NCI-H510A treated with DMSO at 0.1 percent for 48 hours (cell line): ENCODE results near the gene ABCC4.
"Not testable (repeated sequence)": the region's sequence is repeated elsewhere in the genome, so short reads cannot be mapped to it uniquely, and the experiment has no call there.

Experiments used
- DNase-seq: peaks from one replicate; lab custom pipeline; 2025; lab: John Stamatoyannopoulos, UW

ABCC4 gene

GRCh38 chr13:95228130-95228529 lies 73.1 kb downstream of the ABCC4 start:
- no peak for DNase-seq

- DNase-seq, result no peak
Measured at GRCh38 chr13:95226932-95227695, 74.1 kb downstream of the ABCC4 start.

- DNase-seq, result no peak
Measured at GRCh38 chr13:95226476-95226875, 74.8 kb downstream of the ABCC4 start.

- DNase-seq, result no peak
Measured at GRCh38 chr13:95226050-95226449, 75.2 kb downstream of the ABCC4 start.

GRCh38 chr13:95224064-95224463 lies 77.2 kb downstream of the ABCC4 start:
- DNase-seq, result no peak

- DNase-seq, result no peak
Measured at GRCh38 chr13:95222733-95223018, 78.6 kb downstream of the ABCC4 start.

- DNase-seq, result no peak
Measured at GRCh38 chr13:95221971-95222732, 79.1 kb downstream of the ABCC4 start.

- no peak for DNase-seq
Measured at GRCh38 chr13:95220611-95221010, 80.6 kb downstream of the ABCC4 start.

- DNase-seq, result no peak
Measured at GRCh38 chr13:95217920-95218830, 83.1 kb downstream of the ABCC4 start.

GRCh38 chr13:95216182-95216581 lies 85.1 kb downstream of the ABCC4 start:
- DNase-seq, result no peak

- no peak for DNase-seq
Measured at GRCh38 chr13:95212983-95213850, 88.0 kb downstream of the ABCC4 start.

- no peak for DNase-seq
Measured at GRCh38 chr13:95209109-95209508, 92.1 kb downstream of the ABCC4 start.

- no peak for DNase-seq
Measured at GRCh38 chr13:95207769-95208366, 93.4 kb downstream of the ABCC4 start.

- no peak for DNase-seq
Measured at GRCh38 chr13:95206116-95206515, 95.1 kb downstream of the ABCC4 start.

GRCh38 chr13:95204231-95204765 lies 97.0 kb downstream of the ABCC4 start:
- DNase-seq, result no peak

- DNase-seq, result no peak
Measured at GRCh38 chr13:95201814-95202651, 99.2 kb downstream of the ABCC4 start.

GRCh38 chr13:95200386-95200957 lies 100.8 kb downstream of the ABCC4 start:
- not testable (repeated sequence) for DNase-seq

- DNase-seq, result no peak
Measured at GRCh38 chr13:95199896-95200295, 101.4 kb downstream of the ABCC4 start.

GRCh38 chr13:95198606-95199005 lies 102.6 kb downstream of the ABCC4 start:
- not testable (repeated sequence) for DNase-seq

GRCh38 chr13:95197548-95197947 lies 103.7 kb downstream of the ABCC4 start:
- DNase-seq, result no peak
